ENCODE measurements around the gene CRACR2B.

DNA sequence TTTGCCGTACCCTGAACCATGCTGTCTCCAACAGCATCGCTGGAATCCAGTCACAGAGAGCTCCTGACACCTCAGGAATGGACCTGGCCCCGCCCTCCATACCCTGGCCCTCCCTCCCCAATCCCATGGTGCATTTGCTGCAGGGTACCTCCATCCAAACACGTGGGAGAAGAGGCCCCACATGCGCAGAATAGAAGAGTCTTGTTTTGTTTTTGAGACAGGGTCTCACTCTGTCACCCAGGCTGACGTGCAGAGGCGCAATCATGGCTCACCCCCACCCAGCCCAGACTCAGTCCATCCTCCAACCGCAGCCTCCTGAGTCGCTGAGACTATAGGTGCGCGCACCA, 11.3 kb upstream of the CRACR2B start:
- TF ChIP-seq EZH2phosphoT487 (IDR thresholded peaks at IDR 0.05; ENCODE audit: insufficient read depth, low read depth) (no peak), EZH2 (IDR thresholded peaks at IDR 0.05; ENCODE audit: insufficient read depth, poor library complexity, severe bottlenecking) (no peak)

Data from GM23248 (cell line).